Hematopoietic multipotent progenitor cell treated with erythropoietin and hydrocortisone succinate and interleukin-3 and kit ligand, for 17 days (in vitro differentiated cells): ENCODE measurements around the gene DRC1.
"Not testable (repeated sequence)": the region's sequence is repeated elsewhere in the genome, so short reads cannot be mapped to it uniquely, and the experiment has no call there.

Source experiments
- DNase-seq: peaks from one replicate; pipeline ENCODE4 v3.0.0-alpha.2; 2015; ENCODE audit warnings: low spot score

DRC1 gene

DNA sequence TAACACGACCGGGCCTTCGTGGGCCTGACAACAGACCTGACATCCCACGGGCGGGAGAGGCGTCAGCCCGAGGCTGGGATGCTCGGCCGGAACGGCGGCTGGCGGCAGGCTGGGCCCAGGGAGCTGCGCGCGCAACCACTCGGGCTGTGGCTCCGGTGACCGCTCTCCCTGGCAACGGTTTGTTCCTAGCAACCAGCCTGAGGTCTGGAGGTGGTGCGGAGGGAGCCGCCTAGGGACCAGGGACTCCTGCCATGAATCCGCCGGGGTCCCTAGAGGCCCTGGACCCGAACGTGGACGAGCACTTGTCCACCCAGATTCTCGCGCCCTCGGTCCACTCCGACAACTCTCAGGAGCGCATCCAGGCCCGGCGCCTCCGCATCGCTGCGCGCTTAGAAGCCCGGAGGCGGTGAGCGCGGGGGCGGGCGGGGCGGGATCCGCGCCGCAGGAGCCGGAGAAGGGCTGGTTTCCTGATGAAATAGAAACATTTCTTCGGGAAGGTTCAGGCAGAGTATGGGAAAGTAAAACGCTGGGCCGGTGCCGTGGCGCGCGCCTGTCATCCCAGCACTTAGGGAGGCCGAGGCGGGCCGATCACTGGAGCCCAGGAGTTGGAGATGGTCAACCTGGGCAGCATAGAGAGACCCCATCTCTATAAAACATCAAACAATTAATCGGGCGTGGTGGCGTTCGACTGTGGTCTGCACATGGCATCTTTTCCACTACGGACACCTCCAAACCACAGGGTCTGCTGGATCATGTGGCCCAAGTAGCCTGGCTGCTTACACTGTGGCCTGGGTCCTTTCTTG is at the start of gene DRC1:
Gene DRC1 (plus strand): TSS at position 182 of the 803 bp plus-strand sequence. CDS start 70 bp downstream, at position 252.
- no peak for DNase-seq

DNA sequence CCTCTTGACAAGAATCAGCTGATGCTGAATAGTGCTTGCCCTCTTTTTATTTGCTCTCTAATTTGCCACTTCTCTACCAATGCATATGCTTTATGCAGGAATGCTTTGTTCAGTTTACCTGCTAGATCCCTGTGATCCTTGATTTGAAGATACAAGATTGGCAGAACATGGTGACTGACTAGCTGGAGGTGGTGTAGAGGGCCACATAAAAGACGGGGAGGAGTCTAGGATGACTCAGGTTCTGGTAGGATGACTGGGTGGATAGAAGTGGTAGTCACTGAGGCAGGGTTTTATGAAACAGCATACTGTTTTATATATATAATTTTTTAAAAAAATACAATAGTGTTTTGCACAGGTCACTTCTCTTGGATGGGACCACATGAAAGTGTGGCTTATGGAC is 48.8 kb upstream of the DRC1 start:
- peak; percentile 76 for DNase-seq

DNA sequence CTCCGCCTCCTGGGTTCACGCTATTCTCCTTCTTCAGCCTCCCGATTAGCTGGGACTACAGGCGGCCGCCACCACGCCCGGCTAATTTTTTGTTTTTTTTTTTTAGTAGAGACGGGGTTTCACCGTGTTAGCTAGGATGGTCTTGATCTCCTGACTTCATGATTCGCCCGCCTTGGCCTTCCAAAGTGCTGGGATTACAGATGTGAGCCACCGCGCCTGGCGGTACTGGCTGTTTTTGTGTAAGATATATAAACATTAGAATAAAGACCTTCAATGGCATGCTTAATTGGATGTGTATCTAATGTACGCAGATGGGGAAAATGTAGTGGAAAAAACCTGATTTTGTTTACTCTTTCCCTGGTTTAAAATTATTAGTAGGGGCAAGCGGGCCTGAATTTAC is 47.3 kb upstream of the DRC1 start:
- DNase-seq = not testable (repeated sequence)

DNA sequence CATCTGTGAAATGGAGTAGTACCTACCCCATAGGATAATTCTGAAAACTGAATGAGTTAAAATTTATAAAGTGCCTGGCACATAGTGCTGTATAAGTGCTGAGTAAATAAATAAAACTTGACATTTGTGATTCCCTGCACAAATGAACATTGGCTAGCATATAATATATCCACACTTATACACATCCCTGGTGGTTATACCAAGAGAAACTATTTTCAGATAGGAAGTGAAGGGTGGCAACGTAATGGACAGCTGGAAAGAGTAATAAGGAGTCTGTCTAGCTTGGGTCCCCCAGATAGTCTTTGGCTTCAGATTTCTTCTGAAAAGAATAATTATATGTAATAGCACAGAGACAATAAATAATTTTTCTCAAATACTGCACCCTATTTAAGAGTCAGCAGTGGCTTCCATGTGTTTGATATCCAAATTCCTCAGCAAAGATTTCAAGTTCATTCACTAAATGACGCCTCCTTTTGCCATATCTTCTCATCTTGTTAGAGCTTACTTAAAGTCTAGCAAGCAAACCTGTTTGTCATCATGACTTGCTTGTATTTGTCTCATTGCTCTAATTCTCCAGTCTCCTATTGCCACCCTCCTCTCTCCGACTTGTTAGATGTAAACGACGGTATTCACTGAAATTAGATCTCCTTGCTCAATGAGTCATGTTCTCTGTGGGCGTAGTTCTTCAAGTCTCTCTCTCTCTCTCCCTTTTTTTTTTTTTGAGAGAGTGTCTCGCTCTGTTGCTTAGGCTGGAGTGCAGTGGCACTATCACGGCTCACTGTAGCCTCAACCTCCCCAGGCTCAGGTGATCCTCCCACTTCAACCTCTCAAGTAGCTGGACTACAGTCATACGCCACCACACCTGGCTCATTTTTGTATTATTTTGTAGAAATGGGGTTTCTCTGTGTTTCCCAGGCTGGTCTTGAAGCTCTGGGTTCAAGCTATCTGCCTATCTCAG is 46.4 kb upstream of the DRC1 start:
- peak; percentile 93 for DNase-seq

DNA sequence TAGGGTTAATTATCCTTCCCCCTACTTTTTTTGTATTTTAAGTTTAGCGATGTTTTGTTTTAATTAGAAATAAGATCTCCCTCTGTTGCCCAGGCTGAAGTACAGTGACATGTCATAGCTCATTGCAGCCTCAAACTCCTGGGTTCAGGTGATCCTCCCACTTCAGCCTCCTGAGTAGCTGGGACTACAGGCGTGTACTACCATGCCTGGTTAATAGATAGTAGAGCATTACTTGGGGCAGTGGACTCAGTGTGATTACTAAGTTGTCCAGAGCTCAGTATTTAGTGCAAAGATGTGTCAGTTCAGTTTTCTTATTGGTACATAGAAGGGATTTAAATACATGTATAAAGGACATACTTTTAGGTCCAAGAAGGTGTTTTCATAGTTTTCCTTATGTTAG is 45.6 kb upstream of the DRC1 start:
- peak; percentile 71 for DNase-seq

DNA sequence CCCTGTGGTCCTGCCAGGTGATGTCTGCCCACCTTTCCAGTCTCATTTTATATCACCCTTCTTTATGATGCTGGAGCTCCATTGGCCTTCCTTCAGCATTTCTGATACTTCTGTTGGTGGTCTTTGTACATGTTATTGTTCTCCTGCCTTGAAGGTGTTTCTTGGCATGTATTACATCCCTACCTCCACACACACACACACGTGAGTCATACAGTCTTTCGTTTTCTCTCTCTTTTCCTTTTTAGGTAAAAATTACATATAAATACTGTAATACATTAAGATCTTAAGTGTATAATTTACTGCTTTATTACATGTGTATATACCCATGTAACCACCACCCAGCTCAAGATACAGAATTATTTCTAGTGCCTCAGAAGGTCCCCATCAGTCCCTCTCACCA is 44.9 kb upstream of the DRC1 start:
- DNase-seq = no peak

DNA sequence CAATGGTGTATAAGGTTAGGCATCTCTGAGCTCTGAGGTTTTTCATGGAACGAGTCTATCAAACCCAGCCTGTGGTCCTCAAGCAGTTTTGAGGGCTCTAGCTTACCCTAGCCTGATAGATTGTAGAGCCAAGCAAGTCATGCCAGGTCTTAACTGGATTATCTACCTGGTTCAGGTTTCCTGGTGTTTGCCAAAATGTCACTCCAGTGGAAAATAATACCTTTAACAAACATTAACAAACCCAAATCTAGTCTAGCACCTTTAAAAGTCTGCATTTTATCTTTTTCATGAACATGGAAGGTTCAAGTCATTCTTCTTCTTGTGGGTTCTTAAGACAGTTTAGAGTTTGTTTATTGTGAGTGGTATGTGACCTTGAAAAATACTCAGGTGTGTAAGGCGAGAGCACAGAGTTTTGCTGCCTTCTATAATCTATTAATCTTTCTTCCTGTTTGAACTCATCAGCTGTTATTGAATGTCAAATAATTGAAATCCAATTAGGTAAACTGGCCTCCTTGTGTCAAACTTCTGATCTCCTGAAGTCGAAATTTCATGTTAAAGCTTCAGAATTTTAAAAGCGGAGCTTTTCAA is 41.7 kb upstream of the DRC1 start:
- no peak for DNase-seq

DNA sequence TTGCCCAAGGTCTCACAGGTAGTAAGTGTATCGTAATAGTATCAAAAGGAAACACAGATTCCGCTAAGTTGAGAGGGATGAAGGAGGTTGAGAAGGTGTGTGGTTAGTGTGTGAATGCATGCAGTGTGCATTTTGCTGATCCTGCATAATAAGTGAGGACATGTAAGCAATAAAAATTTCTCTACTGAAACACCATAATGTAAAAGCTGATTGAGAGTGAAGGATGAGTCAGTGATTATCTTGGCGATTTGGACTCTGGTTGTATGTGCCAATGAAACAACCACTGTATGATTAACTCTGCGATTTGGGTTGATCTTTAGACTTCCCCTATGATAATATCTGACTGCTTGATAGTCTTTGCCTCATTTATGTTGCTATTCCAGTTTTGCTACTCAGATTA is 38.4 kb upstream of the DRC1 start:
- no peak for DNase-seq

DNA sequence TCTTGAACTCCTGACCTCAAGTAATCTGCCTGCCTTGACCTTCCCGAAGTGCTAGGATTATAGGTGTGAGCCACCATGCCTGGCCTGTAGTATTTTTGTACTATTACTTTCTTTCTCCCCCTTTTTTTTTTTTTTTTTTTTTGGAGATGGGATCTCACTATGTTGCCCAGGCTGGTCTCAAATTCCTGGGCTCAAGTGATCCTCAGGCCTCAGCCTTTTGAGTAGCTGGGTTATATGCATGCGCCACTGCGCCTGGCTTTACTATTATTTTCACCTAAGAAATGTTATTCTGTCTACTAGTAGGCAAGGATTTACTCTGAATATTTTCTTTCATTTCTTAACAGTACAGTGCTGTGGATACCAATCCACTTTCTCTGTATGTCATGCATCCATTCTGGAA is 37.8 kb upstream of the DRC1 start:
- no peak for DNase-seq

DNA sequence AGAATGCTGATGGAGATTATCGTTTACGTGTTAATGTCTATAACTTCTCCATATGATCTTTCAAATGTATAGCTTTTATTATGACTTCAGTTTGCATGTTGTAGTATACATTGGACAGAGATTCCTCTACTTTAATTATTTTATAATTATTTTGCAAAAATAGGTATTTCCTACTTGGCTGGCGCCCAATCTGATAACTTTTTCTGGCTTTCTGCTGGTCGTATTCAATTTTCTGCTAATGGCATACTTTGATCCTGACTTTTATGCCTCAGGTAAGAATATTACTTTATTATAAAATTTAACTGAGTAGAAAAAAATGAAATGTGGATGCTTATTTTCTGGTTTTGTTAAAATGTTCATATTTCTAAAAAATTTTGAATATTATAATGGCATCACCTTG is 37.1 kb upstream of the DRC1 start:
- DNase-seq = no peak

DNA sequence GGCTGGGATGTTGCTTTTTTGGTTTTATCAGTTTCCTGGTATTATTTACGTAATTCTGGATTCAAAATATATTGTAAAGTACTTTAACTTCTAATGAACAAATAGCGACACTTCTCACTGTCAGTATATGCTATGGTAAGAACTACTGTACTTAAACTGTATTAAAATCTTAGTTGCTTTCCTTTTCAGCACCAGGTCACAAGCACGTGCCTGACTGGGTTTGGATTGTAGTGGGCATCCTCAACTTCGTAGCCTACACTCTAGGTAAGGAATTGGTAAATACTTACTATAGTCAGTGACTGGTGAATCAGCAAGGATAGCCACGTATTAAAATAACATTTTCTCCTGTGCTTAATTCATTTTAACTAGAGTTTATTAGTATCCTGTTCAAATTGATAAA is 34.8 kb upstream of the DRC1 start:
- DNase-seq = no peak

DNA sequence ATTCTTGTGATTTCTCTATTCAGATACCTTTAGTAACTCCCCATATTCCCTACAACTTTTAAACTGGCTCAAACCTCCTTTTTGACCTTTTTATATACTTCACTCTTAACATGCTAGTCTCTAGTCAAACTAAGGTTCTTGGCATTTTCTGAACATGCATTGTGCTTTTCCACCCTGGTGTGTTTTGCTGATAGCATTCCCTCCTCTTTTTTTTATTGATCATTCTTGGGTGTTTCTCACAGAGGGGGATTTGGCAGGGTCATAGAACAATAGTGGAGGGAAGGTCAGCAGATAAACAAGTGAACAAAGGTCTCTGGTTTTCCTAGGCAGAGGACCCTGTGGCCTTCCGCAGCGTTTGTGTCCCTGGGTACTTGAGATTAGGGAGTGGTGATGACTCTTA is 32.1 kb upstream of the DRC1 start:
- not testable (repeated sequence) for DNase-seq

DNA sequence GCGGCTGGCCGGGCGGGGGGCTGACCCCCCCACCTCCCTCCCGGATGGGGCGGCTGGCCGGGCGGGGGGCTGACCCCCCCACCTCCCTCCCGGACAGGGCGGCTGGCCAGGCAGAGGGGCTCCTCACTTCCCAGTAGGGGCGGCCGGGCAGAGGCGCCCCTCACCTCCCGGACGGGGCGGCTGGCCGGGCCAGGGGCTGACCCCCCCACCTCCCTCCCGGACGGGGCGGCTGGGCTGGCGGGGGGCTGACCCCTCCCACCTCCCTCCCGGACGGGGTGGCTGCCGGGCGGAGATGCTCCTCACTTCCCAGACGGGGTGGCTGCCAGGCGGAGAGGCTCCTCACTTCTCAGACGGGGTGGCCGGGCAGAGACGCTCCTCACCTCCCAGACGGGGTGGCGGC is 30.8 kb upstream of the DRC1 start:
- DNase-seq = not testable (repeated sequence)

DNA sequence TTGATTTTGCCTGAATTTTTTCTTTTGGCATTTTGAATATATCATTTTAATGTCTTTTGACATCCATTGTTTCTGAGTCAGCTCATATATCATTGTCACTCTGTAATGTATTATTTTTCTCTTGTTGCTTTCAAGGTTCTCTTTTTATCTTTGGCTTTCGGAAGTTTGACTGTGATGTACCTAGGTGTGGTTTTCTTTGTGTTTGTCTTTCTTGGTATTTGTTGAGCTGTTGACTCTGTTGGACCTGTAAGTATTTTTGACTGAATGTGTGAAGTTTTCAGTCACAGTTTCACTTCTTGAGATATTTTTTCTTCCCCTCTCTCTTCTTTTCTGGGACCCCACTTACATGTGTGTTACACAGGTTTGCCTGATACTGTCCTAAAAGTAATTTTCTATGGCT is 24.9 kb upstream of the DRC1 start:
- DNase-seq = no peak

DNA sequence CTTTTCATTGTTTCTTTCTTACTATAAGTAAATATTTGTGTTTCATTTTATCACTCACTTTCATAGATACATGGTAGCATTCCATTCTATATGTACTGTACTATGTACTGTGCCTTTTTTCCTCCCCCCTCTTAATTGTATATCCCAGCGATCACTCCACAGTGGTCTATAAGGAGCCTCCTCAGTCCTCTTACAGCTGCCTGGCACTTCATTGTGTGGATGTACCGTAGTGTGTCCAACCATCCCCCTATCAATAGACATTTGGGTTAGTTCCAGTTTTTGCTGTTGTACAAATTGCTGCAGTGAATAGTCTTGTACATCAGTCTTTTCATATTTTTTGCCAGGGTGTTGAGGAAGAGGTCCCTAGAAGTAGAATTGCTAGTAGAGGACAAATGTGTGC is 21.4 kb upstream of the DRC1 start:
- no peak for DNase-seq

DNA sequence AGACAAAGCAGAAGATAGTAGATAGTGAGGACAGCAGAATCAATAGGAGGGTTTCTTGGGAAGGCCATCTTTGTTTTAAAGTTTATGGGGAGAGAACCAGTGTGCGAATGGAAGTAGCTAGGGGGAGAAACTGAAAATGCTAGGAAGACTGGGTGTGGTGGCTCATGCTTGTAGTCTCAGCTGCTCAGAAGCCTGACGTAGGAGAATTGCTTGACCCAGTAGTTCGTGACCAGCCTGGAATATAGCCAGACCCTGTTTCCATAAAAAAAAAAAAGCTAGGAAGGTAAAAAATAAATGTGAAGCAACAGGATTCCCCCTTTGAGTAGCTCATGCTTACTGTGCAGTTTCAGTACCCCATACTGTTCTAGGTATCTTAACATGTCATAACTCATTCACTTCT is 19.2 kb upstream of the DRC1 start:
- no peak for DNase-seq

DNA sequence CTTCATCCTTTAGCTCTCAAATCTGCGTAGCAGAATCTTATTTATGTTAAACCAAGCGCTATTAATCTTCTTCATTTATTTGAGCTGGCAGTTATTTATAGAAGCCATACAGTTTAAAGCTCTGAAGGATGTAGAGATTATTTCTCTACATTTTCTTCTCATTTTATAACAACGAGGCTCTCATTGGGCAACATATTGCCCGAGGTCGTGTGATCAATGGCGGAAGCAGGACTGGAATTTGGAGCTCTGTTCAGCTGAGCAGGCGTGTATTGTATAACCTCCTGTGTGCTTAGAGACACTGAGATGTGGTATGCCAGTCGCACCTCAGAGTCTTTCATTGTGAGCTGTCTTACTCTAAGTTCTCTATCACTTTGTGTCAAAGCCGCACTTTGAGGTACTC is 17.5 kb upstream of the DRC1 start:
- DNase-seq = no peak

DNA sequence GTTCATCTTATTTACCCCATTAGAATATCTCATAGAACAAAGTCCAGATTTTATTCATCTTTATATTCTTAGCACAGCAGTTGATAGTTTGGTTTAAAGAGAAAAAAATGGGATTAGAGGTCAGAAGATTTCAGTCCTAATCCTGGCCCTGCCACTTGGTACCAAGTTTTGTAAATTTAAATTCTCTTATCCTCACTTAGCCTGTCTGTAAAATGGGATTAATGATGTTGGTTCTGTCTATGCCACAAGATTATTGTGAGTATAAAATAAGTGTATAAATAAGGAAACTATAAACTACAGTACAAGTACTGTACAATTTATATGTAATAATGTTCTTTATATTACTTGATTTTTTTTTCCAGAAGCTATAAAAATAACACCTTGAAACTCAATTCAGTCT is 17.1 kb upstream of the DRC1 start:
- no peak for DNase-seq

DNA sequence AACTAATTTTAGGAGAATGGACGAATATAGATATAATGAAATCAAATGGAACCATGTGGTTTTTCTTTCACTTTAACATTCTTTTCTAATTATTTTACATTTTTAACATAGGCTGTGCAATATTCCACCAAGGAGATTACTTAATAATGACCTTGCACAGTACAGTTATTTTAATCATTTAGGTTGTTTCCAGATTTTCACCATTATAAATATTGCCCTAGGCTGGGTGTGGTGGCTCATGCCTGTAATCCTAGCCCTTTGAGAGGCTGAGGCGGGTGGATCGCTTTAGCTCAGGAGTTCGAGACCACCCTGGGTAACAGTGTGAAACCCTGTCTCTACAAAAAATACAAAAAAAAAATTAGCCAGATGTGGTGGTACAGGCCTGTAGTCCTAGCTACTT is 14.5 kb upstream of the DRC1 start:
- DNase-seq = no peak

DNA sequence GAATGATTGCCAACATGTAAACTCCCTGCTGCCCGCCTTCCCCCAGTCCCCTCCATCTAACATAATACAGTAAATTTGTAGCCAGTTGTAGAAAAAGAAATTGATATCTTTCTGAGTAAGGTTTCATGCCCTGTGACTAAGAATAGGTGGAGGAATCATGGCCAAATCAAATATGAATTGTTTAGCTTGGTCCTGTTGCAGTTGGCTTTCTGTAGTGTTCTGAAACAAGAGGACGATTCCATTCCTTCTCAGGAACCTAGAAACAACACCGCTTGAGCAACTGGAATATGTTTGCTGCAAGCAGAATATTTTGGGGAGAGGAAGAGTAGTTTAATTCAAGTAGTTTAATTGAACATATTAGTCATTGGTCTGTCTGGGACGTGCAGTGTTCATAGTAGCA is 7.0 kb upstream of the DRC1 start:
- no peak for DNase-seq

DNA sequence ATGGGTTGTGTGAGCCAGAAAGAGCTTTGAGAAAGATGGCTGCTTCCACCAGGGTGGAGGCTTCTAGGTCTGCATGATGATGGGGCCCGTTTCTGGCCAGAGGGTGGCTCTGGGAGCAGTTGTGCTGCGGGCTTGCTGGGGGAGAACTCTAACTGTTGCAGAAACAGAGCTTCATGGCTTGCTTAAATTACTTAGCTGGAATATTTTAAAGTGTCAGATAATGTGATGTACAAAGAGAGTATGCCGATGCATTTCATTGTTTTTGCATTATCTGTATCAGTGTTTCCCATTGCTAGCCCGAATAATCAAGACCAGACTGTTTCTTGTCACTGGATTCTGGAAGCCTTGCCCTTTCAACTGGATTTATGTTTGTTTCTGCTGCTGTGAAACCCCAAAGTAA is 6.3 kb upstream of the DRC1 start:
- DNase-seq = no peak

DNA sequence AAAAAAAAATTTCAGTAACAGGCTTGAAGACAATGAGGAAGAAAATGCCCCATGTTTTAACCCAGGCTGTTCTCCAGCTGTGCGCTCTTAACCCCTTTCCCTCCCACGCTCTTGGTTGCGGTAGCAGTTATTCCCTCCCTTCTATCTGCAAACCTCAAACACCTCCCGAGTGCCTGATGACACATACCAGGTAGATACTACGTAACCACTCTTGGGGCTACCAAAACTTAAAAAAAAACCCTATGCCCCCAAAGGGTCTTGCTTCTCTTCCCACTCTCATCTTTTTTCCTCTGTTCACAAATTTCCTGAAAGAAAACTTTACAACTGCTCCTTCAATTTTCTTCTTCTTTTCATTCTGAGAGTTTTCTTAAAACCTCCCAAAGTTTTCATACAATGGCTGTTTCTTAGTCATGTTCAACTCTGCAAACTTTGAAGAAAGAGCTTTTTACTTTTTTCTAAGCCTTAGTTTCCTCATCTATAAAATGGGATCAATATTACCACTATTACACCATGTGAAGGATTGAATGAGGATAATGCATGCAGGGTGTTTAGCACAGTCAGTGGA is 4.9 kb upstream of the DRC1 start:
- DNase-seq = no peak
